Forelimb muscle (tissue), 1 donor: Measurements from ENCODE around the gene ATP1B2. TPM values are rescaled to one million over a fixed set of nuclear protein-coding genes. Genes with fewer than 3 reads are reported as not detected.

Experiments
- DNase-seq: peaks from one replicate; pipeline ENCODE4 v3.0.0-alpha.2; 2013; ENCODE audit warnings: low read depth
- polyA plus RNA-seq: library from polyadenylated mRNA; unstranded; fragments of 120-200 nt; gene quantifications from one replicate; pipeline ENCODE4 v1.2.1, GENCODE V29; 2013; ENCODE audit not compliant: insufficient read length

The ATP1B2 gene
- polyA plus RNA-seq, 1 donor = 33.9 TPM

GRCh38 chr17:7685533-7686221 lies 35.0 kb downstream of the ATP1B2 start:
- peak; percentile 87 for DNase-seq

GRCh38 chr17:7686222-7687071 lies 35.7 kb downstream of the ATP1B2 start:
- peak; percentile 67 for DNase-seq

DNA sequence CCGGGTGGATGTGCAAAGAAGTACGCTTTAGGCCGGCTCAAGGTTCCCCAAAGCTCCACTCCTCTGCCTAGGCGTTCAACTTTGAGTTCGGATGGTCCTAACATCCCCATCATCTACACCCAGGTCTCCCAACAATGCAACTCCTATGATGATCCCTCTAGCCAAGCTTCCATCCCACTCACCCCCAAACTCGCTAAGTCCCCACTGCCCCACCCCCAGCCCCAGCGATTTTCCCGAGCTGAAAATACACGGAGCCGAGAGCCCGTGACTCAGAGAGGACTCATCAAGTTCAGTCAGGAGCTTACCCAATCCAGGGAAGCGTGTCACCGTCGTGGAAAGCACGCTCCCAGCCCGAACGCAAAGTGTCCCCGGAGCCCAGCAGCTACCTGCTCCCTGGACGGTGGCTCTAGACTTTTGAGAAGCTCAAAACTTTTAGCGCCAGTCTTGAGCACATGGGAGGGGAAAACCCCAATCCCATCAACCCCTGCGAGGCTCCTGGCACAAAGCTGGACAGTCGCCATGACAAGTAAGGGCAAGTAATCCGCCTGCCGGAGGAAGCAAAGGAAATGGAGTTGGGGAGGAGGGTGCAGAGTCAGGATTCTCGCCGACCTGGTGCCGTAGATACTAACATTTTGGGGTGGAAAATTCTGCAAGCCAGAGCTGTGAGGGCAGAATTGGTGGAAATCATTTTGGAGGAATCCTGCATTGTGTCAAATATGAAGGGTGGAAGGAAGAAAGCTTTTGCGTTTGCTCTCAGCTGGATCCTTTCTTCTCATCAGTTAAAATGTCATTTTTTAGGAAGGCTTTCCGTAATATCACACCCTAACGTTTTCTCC lies 36.6 kb downstream of the ATP1B2 start, which contains the start of gene TP53:
Gene TP53 (minus strand): TSS at position 419 of the 836 bp plus-strand sequence. CDS start 10,896 bp downstream, outside the sequence.
- peak; percentile 80 for DNase-seq

DNA sequence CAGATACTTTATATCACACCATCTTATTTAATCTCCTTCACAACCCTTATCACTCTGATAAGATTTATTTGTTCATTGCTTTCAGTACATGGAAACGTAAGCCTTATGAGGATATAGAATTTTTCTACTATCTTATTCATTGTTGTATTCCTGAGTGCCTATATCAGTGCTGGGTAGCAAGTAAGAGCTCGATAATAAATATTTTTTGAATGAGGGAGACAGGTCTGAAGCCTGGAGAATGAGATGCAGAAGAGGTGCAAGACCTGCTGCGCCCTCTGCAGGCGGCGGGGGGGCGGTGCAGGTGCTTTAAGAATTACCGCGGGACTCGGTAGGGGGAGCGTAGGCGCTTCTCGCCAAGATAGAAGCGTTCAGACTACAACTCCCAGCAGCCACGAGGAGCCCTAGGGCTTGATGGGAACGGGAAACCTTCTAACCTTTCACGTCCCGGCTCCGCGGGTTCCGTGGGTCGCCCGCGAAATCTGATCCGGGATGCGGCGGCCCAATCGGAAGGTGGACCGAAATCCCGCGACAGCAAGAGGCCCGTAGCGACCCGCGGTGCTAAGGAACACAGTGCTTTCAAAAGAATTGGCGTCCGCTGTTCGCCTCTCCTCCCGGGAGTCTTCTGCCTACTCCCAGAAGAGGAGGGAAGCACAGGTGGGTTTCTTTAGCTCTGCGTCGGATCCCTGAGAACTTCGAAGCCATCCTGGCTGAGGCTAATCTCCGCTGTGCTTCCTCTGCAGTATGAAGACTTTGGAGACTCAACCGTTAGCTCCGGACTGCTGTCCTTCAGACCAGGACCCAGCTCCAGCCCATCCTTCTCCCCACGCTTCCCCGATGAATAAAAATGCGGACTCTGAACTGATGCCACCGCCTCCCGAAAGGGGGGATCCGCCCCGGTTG lies 37.4 kb downstream of the ATP1B2 start, which contains the start of gene WRAP53:
Gene WRAP53 (plus strand): TSS at position 570 of the 900 bp plus-strand sequence. CDS start 172 bp downstream, at position 742.
- DNase-seq = peak; percentile 96

- no peak for DNase-seq
These were observed 38.1 kb downstream of the ATP1B2 start for GRCh38 chr17:7688808-7689316.

DNA sequence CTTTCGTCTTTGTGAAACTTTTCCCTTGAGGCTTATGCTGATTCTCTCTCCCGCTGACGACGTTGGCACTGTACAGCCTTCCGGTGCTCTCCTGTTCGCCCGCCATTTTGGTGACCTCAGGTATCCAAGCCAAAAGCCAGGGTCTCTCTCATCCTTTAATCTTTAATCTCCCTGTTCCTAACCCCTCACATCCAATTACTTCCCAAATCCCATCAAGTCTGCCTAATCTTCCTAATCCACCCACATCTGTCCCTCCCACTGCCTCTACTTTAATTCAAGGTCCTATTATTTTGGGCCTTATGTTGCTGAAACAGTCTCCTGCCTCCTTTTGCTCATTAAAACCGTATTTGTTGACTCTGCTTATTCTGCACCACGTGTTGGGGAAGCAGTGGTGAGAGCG lies 44.9 kb downstream of the ATP1B2 start:
- no peak for DNase-seq

GRCh38 chr17:7697828-7698588 lies 47.3 kb downstream of the ATP1B2 start:
- no peak for DNase-seq

DNA sequence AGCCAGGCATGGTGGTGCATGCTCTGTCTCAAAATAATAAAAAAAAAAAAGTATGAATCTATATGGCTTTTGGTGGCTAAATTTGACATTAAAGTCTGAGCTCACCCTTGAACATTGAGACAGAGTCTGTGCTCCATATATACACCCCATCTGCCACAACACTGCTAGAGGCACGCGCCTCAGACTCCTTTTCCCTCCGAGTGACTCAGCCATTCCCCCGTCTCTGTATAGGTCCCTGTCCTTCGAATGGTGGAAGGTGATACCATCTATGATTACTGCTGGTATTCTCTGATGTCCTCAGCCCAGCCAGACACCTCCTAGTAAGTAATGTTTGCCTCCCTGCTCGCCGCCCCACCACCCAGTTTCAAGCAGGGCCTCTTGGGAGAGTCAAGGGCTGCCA lies 49.8 kb downstream of the ATP1B2 start:
- DNase-seq = no peak

DNA sequence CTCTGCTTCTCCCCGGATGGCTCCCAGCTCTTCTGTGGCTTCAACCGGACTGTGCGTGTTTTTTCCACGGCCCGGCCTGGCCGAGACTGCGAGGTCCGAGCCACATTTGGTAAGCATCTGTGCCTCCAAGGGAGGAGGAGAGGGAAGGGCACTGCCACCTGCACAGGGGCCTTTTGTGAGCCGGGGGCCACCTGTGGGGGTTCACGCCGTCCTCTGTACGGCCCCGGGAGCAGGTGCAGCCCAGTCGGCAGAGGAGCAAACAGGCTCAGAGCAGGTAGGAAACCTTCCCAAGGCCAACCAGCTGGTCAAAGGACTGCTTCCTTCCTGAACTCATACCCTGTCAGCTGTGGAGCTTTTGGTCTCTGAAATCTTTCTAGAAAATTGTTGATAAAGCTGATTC lies 51.0 kb downstream of the ATP1B2 start:
- DNase-seq = no peak

- no peak for DNase-seq
These were observed 52.0 kb downstream of the ATP1B2 start for GRCh38 chr17:7702776-7703175.

DNA sequence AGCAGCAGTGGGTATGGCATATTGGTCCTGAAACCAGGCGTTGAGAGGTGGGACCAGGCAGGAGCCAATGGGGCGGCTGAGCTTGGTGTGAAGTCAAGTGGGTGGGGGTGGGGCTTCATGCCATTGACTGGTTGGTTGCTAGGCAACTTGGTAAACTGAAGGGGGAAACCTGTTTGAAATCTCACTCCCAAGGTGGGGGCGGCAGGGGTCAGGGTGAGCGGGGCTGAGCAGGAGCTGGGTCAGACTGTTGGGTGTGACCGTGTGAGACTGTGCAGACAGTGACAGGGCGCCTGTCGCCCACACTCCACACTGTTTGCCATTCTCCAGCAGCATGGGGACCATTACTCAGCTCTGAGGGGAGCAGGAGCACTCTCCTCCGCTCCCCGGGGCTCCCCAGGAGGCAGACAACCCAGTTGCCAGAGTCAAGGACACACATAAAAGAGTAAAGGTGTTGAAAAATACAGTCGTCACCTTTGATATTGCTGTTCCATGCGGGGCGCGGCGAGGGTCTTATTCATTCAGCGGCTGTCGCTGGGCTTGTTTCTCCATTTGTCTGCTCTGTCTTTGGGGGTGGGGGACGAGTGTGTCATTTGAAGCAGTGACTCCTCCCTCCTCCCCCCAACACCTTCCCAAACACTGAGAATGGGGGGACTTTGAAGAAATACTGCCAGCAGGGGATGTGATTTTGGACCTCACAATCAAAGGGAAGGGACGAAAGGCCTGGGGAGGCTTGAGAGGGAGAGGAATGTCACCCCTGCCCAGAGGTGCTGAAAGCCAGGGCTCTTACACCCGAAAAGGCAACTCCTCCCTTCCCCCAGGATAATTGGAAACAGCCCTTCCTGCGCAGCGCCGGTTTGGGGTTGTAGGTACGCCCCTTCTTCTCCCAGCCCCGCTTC lies 53.1 kb downstream of the ATP1B2 start:
- no peak for DNase-seq

DNA sequence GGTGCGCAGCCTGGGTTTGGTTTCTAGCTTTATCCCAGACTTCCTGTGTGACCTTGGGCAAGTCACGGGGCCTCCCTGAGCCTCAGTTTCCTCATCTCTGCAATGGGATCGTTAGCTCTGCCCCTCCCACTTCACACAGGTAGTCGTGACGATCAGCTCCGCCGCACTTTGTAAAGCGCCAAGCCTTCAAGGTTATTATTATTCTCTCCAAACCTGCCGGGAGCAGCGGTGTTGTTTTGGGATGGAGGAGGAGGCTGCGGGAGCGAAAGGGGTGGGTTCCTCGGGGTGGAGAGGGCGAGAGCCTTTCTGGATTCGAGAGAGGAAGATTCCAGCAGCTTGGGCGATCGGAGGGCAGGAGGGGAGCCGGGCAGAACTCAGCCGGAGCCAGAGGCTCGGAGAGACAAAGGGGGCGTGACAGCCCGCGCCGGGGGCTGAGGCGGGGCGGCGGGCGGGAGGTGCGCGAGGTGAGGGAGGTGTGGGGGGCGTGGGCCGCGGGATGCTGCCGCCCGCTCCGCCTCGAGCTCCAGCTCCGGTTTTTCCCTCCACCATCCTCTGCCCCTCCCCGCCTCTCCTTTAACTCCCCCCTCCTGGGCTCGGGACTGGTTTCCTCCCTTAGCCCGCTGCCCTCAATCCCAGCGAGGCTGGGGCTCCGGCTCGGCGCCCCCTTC lies 54.0 kb downstream of the ATP1B2 start, which contains the start of gene EFNB3:
Gene EFNB3 (plus strand): TSS at position 602 of the 668 bp plus-strand sequence. CDS start 397 bp downstream, outside the sequence.
- DNase-seq = no peak

DNA sequence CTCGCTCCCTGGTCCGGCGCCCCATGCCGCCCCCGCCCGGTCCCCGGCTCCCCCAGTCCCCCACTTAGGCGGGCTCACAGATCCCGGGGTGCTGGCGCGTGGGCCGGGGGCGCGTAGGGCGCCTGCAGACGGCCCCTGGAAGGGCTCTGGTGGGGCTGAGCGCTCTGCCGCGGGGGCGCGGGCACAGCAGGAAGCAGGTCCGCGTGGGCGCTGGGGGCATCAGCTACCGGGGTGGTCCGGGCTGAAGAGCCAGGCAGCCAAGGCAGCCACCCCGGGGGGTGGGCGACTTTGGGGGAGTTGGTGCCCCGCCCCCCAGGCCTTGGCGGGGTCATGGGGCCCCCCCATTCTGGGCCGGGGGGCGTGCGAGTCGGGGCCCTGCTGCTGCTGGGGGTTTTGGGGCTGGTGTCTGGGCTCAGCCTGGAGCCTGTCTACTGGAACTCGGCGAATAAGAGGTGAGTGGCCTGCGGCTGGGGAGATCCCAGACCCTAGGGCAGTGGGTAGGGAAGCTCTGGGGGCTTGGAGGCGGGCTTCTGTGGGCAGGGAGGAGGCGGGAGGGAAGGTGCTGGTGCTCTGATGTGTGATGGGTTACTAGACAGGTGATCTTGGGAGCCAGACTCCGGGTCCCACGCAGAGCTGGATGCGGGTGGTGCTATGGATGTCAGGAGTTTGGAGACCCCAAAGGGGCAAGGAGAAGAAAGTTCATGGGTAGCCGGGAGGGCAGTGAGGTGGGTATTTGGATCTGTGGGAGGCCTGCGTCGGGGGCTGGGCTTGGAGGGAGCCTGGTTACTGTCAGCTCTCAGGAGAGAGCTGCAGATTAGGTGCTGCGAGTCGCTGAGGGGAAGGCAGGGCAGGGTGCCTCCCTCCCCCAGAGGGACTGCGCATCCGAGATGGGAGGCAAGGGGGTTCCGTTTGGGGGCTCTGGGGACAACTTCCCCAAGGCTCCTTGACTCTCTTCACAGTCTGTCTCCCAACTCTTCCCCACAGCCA lies 54.8 kb downstream of the ATP1B2 start:
- DNase-seq = no peak

GRCh38 chr17:7706631-7707354 lies 56.1 kb downstream of the ATP1B2 start:
- no peak for DNase-seq
